DMS 273 (cell line): Measurements from ENCODE around the gene ASTN2.

Experiments used
- DNase-seq: peaks from one replicate; lab custom pipeline; 2025; ENCODE audit not compliant: unreplicated experiment; lab: John Stamatoyannopoulos, UW

ASTN2 gene

DNA sequence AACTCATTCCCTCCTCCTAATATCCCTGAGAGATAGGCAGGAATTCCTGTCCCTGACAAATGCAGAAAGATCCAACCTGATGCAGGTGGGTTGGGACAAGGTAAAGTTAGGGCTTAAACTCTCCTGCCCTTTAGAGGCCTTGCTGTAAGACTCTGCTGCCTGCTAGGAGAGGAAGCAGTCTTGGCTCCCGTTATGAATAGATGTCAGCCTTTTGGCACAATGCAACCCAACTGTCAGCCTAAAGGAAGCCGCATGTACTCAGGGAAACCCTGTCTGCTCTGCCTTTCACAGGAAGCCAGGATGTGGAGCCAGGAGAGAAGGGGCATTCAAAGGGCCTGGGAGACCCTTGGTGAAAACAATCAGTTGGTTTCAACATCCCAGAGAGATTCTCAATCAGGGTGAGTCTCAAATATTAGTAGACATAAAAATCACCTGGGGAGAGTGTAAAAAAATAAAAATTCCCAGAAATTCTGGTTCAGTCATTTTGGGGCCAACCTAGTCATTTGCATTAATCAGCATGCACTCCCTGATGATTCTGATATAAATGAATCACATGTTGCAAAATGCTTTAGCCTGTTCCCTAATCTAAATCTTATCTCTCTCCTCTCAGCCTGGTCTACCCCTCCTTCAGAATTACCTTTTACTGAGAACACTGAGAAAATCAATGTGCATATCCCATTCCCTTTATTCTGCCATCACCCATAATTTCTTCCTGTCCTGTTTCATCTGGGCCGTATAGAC lies 864.0 kb downstream of the ASTN2 start:
- no peak for DNase-seq

DNA sequence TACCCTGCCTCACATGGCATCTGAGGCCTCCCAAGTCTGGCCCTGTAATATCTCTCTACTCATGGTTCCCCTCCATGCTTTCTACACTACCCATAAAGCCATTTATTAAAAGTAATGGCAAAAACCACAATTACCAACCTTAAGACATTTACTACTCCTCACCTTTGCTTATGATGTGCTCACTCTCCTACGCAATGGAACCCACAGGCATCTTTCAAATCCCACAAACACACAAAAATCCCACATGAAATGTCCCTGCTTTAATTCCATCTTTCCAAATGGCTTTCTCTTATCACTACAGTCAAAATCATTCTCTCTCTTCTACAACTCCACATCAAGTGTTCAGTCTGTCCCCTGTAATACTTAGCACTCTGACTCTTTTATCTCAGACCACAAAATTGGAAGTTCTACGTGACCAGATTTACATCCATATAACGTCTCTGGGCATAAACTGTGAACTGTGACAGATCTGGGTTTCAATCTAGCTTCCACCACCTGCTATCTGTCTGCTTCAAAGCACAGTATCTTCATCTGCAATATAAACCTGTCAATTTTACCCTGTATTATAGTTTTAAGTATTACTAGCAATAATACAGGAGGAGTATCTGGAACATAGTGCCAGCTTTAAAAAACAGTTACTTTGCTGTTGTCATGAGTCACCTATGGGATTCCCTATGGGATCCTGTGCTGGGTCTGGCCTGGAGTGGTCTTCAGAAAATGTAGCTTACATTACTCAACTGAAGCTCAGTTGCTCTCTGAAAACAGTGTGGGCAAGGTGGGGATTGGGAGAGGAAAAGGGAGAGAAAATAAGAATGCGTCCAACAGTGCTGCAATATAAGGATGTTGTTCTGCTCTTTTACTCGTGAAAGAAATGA lies 864.8 kb downstream of the ASTN2 start:
- DNase-seq = no peak

DNA sequence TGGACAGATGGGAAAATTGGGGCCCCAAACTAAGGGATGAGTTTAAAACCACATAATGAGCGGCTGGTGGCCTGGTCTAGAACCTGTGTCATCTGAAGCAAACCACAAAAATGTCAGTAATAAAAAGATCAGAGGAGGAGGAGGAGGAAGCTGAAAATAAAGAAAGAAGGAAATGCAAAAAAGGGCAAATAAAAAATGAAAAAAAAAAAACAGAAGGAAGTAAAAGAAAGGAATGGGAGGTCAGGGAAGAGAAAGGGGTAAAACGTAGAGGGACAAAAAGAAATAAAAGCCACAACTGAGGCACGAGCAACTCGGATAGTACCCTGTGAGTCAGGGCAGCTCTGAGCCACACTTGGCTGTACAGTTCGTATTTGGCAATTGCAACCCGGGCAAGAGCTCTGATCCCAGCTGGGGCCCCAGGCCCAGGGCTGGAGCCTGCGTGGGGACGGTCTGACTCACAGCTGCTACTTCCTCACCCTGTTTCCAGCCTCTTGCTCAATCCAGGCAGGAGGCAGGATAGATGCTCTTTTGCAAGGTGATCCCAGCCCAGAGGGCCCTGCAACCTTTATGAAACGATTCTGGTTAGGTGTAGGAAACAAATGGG lies 865.7 kb downstream of the ASTN2 start:
- peak; percentile 12 for DNase-seq

DNA sequence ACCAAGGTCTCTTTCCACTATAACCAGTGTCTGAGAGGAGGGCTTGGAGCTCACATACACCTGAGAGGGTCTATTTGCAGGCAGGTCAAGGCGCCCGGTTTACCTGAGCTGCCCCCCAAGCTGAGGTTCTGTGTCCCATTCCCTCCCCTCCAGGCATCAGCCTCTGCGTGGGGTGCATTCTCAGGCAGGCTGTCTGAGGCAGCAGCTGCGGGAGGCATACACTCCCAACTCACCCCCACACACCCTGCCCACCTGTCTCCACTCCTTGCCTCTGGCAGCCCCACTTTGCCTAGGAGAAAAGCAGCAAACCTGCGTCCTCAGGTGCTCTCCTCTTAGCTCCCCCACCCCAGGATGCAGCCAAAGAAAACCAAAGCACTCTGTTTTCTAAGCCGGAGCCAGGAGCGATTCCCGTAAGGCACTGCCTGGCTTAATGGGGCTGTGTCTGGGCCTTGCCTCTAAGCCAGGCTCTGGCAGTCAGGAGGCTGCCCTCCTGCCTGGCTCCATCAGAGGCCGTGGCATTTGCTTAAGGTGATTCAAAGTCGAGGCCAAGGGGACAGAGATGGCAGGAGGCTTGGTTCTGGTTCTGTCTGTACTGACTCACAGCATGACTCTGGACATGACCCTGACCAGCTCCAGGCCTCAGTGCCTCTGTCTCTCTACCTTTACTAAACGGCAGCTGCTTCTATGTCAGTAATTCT lies 867.0 kb downstream of the ASTN2 start:
- no peak for DNase-seq

DNA sequence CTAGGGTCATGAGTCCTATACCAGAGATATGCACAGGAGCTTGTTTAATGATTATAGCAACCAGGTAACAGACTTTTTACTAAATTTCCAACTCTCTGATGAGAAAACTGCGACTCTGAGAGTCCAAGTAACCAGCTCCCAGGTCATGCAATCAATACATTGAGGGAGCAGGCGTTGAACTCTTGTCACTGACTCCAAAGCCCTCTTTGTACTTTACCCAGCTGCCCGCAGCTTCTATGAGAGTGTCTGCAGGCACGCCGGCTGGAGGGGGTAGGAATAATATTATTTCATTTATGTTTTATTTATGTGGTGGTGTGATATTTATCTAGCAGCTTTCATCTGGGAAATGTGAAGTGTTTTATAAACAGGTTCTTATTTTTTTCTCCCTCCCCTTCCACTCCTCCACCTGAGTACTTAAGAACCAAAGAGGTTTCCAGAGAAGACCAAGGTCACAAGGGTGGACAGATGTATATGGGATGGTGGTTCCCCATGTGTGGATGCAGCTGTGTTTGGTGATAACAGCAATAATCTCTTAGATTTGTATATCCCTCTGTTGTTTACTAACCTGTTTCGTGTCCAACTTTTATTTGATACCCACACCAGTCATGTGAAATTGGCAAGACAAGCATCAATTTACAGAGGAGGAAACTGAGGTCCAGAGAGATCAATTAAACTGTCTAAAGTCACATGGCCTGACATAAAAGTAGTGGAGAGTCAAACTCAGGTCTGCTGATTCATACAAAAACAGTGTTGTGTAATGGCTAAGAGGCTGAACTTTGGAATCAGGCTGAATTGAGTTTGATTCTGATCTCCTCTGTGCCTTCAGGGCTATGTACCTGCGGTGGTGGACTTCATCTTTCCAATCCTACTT lies 867.9 kb downstream of the ASTN2 start:
- no peak for DNase-seq

DNA sequence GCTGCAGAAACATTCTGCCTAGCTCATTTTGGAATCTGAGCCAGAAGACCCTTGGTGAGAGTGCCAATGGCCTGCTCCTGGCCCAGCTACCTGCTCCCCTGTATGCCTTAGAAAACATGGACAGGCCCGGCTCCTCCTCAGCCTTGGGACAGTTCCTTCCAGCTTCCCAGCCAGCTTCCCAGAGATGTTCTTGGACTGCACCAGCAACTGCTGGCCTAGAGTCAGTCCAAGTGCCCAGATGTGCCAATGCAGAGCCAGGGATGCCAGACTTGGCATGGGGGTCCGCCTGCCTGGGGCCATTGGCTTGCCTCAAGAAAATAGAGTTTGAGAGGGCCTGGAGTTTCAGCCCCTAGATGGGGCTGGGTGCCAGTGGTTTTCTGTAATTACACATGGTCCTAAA lies 870.0 kb downstream of the ASTN2 start:
- DNase-seq = no peak

DNA sequence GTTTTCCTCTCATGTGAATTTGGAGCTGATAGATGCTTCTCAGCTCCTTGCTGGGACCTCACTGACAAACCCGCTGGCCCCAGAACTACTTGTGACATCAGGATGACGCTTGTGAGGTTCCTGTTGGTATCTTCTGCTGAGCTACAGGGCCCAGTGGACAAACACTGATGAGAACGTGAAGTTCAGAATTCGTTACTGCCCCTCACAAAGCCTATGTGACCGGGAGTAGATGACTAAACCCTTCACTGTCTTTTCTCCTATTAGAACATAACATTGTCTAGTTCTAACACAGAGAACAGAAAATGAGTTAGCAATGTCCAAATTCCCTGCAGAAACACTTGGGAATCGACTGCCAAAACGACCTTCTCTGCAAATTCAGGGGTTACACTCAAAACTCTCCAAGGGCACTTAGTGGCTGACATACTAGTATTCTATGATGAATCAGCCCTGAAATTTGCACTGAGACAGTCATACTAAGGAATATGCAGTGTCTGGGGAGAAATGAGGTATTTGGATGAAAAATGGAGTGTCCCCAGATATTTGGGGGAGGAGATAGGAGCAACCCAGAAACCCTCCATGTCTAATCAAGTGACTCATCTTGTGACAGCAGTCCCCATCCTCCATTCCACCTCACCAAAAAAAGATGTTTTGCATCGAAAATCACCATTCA lies 871.0 kb downstream of the ASTN2 start:
- no peak for DNase-seq

DNA sequence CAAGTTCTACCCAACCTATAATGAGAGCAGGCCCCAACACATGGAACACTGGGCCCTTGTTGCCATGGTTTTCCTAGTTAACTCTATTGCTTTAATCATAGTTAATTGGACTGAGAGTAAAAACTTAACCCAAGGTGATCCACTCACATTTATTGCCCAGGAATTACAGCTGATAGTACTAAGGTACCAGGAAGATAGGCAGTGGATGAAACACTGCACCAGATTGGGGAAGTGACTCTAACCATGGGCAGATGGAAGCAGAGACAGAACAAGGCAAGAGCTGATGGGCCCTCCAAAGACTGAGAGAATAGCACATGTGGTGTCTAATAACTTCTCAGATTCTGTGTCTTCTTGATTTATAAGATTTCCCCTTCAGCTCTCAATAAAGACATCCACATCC lies 873.5 kb downstream of the ASTN2 start:
- DNase-seq = peak; percentile 14

DNA sequence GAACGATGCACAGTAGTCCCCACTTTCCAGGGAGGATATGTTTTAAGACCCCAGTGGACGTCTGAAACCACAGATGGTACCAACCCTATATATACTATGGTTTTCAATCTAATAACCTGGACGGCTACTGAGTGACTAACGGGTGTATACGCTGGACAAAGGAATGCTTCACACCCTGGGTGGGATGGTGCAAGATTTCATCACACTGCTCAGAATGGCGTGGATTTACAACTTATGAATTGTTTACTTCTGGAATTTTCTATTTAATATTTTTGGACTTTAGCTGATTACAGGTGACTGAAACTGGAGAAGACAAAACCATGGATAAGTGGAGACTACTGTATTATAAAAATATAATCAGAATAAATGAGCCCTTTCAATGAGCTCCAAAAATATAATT lies 875.3 kb downstream of the ASTN2 start:
- no peak for DNase-seq

DNA sequence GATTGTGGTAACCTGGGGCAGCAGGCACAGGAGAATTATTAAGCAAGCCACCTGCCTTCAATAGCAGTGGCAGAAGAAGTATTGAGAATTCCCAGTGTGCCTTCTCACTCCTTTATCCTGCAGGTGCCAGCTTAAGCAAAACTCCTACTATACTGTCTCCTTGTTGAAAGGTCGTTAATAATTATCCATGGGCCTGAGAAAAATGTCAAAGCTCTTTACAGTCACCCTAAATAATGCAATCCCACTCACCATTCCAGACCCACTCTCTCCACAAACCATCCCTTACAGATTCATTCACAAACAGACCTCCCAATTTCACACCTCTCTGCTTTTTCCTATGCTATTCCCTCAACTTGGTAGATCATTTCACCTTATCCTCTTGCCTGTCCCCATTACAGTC lies 889.2 kb downstream of the ASTN2 start:
- DNase-seq = no peak

DNA sequence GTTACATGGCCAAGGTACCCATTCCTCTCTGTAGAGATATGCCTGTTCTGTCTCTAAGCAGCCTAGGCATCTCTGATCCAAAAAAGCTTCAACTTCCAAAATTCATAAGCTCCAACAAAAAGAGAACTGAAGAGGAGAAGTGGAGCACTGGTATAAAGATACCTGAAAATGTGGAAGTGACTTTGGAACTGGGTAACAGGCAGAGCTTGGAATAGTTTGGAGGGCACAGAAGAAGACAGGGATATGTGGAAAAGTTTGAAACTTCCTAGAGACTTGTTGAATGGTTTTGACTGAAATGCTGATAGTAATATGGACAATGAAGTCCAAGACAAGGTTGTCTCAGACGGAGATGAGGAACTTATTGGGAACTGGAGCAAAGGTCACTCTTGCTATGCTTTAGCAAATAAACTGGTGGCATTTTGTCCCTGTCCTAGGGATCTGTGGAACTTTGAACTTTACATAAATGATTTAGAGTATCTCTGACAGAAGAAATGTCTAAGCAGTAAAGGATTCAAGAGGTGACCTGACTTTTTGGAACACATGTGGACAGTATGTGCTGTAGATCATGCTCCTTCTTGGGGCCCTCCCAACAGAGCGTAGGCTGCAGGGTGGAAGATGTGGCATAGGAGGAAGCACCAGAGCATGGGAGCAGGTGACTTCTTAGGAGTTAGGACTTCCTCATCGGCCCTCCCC lies 889.9 kb downstream of the ASTN2 start:
- no peak for DNase-seq

DNA sequence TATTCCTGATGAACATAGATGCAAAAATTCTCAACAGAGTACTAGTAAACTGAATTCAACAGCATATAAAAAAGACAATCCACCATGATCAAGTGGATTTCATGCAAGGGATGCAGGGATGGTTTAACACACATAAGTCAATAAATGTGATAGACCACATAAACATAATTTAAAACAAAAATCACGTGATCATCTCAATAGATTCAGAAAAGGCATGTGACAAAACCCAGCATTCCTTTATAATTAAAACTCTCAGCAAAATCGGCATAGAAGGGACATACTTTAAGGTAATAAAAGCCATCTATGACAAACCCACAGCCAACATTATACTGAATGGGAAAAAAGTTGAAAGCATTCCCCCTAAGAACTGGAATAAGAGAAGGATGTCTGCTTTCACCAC lies 894.6 kb downstream of the ASTN2 start:
- no peak for DNase-seq

DNA sequence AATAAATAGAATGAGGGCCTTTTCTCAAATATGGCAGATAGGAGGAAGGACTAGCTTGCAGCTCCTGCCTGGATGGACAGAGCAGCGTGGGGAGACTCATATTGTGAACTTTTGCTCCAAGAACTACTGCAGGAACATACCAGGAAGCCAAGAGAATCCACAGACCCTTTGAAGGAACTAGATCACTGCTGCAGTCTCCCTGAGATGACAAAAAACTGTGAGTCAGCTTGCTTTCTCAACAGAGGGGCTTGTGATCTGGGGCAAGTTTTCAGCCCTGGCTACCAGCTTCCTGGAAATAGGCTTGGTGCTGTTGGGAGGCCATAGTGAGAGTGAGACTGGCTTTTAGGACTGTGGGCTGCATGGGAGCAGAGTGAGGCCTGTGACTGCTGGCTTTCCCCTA lies 898.4 kb downstream of the ASTN2 start:
- DNase-seq = no peak

DNA sequence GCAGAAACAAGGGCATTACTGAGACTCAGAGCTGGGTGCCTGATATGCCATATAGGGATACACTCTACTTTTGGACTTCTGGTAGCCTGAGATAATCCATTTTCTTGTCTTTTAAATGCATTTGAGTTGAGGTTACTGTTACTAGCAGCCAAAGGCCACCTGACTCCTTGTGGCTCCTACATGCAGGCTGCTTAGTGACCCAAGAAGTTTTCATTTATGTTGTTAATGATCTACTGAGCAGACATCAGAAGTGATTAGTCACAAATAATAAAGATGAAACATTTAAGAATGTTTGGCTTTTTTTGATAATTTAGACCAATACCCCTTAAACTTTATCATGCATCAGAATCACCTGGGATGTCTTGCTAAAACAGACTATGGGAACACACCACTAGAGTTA lies 899.3 kb downstream of the ASTN2 start:
- no peak for DNase-seq

DNA sequence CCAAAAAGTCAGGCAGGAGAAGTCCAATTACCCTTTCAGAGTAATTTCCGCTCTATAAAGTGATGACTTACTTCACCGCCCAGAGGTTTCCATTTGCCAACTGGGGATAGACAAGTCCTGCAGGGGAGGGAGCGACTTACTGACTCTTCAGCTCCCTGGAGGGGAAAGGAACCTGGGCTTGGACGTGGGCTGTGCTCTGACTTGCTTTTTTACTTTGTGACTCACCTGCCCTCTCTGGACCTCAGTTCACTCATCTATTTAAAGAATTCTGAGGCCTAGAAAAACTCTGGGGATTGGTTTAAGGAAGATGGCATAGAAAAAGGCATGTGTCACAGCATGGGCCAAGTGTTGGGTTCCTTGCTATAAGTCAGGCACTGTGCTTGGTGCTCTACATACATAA lies 908.2 kb downstream of the ASTN2 start:
- DNase-seq = no peak

DNA sequence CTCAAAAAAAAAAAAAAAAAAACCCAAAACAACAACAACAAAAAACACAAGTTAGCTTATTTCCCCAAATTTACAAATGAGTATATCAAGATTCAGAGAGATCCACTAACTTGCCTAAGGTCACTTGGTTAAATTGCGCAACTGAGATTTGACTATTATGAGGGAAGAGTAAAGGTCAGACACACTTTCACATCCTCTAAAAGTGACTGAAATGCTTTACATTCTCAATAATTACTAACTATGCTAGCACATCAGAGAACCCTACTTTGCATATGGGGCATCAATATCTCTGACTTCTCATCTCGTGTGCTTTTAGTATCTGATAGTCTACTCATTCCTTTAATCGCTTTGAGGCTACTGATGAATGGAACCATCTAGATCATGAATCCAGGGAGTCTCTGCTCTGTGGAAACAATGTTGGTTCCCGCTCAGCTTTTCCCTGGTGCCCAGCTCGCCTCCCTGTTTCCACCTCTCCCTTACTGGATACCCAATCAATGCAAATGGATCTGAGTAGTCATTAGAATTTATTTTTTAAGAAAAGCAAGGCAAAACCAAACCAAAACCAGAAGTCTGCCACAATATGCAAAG lies 909.9 kb downstream of the ASTN2 start:
- DNase-seq = no peak

DNA sequence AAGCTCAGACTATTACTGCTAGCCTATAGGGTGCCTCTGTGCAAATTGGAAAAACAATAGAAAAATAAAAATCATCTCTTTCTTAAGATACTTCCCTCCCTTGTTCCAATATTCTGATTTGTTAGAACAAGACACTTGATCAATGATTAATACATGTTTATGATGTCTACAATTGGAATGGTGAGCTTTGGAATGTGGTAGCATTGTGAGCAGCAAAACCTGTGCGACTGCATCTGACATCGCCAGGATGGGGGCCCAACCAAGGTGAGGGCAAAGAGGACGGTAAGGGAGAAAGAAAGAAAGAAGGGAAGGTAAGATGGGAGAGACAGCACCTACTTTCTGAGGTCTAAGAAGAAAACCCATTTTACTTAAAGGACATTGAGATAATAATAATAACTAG lies 910.8 kb downstream of the ASTN2 start:
- no peak for DNase-seq

DNA sequence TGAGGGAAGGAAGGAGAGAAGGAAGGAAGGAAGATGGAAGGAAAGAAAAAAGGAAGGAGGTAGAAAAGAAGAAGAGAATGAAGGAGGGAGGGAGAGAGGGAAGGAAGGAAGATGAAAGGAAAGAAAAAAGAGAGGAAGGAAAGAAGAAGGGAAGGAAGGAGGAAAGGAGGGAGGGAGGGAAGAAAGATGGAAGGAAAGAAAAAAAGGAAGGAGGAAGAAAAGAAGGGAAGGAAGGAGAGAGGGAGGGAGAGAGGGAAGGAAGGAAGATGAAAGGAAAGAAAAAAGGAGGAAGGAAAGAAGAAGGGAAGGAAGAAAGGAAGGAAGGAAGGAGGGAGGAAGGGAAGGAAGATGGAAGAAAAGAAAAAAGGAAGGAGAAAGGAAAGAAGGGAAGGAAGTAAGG lies 912.1 kb downstream of the ASTN2 start:
- DNase-seq = no peak

DNA sequence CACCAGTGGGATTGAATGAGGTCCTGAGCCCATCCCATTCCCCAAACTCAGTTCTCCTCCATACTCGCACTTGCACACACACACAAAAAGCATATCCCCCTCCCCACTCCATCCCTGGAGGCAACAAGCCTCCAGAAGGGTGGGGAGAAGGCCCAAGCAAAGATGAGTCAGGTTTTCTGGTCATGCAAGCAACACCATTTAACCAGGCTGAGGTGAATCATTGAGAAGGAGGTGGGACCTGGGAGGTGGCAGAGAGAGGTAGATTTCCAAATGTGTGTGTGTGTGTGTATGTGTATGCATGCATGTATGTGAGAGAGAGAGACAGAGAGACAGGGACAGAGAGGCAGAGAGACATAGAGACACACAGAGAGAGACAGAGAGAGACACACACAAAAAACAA lies 913.0 kb downstream of the ASTN2 start:
- no peak for DNase-seq
